Effector CD8-positive, alpha-beta T cell (primary cell): ENCODE data around the gene INAFM2.

Experiments
- DNase-seq: peaks from one replicate; lab custom pipeline; 2025; lab: John Stamatoyannopoulos, UW

INAFM2 gene

DNA sequence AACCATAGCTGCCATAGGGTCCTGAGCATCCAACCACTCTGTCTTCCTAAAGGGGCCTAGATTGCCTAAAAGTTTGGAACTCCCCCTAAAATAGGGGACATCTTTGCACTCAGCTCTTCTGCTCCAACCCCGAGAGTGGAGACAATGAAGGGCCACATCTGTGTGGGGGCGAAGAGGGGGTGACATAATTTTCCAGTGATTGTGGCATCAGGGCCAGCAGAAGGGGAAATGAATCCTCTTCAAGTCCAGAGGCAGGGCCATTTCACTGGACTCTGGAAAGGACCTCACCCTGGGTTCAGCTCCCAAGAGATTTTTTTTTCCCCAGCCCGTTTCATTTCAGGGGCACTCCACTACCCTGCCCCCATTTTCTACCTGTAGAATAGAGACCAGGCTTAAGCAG lies 36.0 kb upstream of the INAFM2 start:
- DNase-seq: no peak

DNA sequence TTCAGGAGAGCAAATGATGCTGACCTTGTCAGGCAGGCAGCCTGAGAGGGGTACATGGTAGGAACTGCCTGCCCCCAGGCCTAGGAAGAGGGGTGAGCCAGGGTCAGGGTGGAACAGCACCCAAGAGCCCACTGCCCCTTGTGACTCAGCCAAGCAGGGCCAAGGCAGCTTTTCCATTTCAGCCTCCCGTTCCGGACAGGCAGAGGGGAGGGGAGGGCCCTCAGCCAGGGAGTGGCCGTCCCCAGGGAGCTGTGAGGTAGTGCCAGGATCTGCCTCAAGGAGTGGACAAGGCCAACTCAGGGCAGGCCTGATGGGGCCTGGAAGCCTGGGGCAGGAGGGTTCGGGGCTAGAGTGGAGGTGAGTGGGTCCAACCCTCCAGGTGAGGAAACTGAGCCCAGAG lies 35.5 kb upstream of the INAFM2 start:
- DNase-seq: no peak

DNA sequence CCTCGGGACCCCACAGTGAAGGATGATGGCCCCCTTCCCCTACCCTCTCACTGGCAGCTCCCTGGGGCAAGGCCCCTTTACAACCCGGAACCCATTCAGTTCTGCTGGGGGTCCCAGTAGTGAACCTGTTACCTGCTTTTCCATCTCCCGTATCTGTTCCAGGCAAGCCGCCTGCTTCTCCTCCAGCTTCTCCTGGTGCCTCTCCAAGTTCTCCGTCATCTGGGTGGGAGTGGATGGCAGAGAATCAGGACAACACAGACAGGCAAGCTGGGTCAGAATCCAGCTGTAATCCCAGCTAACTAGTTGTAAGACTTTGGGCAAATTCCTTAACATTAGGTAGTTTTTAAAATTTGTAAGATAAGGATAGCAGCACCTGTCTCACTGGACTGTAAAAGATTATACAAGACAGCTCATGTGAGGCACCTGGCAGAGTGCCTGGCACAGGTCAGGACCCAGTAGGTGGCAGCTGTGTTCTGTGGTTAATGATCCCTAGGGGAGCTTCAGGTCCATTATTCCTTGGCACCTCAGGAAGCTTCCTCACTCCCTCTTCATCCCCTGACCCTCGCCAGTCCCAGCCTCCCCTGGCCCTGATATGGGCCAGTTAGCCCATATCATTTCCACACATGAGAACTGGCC lies 34.2 kb upstream of the INAFM2 start:
- DNase-seq: no peak

DNA sequence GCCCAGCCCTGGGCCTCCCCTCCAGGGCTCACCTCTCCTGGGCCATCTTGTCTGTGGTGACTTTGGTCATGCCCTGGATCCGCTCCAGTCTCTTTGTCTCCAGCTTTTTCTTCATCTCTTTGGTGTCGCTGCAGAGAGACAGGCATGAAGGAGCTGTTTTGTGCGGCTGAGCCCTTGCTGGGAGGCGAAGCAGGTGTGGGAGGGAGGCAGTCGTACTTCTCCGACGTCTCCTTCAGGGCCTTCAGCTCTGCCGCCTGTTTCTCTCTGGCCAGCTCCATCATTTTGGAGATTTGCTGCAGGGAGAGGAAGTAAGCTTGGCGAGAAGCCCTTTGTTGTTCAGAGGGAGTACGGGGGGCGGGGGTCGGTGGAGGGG lies 33.0 kb upstream of the INAFM2 start:
- DNase-seq: no peak

- no peak for DNase-seq
These were observed 32.4 kb upstream of the INAFM2 start for GRCh38 chr15:40290918-40291574.

GRCh38 chr15:40292246-40292645 lies 31.2 kb upstream of the INAFM2 start:
- DNase-seq: no peak

GRCh38 chr15:40293006-40293405 lies 30.5 kb upstream of the INAFM2 start:
- no peak for DNase-seq

DNA sequence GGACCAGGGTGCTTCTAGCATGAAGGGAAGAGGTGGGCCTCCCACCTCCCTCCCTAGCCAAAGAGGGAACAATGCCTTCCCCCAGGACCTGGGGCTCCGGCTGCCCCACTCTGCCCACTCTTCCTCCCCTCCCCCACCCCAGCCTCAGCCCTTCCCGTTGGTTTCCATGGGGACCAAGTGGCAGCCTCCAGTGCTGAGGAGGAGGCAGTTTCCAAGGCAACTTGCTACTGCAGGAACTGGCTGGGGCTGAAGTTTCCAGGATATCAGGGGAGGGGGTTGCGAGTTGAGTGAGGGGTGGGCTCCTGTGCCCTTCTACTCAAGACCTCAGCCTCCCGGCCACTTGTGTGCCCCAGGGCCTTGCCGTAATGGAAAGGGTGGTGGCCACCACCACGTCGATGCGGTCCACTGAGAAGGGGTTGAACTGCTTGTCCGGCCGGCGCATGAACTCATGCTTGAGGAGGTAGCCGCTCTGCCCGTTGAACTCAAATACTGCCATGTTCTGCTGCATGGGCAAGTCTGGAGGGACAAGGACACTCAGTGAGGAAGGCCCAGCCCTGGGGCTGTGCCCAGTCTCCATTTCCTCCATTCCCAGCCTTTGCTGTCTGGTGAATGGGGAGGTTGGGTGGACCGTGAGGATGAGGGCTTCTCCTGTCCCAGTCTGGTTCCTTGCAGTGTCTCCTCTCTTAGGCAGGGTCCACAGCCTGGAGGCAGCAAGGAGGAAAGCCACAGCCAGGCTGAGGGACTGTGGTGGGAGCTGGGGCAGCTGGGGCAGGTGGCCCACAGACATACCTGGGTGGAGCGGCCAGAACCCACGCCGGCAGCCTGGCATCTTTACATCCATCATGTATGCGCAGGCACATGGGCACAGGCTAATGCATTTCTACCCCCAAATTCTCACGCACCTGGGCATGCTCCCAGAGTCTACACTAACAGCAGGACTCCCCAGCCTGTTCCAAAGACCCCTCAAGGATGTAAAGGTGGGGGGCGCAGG lies 29.3 kb upstream of the INAFM2 start:
- no peak for DNase-seq

GRCh38 chr15:40295297-40295696 lies 28.2 kb upstream of the INAFM2 start:
- no peak for DNase-seq

DNA sequence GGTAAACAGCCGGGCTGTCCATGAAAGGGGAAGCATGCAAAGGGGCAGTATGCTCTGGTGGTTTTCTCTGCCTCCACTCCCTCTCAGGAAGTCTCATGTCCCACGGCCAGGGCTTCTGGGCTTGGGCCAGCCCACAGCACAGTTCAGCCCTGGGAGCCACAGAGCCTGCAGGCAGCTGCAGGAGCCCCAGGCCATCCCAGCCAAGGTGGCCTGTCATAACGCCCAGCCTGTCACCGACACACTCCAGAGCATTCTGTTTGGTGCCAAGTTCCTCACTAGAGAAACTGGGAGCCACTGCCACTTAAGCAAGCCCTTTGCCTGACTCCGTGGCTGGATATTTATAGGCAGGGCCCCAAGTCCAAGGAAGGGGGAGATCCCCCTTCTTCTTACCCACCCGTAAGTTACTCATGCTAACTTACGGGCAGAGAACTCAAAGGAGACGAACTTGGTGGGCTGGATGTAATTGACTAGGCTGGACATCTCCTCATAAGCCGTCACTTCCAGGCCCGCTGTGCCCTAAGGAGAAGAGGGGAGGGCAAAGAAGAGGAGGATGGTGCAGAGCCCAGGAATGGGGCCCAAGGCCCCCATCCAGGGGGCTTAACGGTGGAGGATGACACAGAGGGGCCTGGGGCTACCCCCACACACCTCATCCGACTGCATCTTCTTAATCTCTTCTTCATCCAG lies 27.5 kb upstream of the INAFM2 start:
- DNase-seq: no peak

DNA sequence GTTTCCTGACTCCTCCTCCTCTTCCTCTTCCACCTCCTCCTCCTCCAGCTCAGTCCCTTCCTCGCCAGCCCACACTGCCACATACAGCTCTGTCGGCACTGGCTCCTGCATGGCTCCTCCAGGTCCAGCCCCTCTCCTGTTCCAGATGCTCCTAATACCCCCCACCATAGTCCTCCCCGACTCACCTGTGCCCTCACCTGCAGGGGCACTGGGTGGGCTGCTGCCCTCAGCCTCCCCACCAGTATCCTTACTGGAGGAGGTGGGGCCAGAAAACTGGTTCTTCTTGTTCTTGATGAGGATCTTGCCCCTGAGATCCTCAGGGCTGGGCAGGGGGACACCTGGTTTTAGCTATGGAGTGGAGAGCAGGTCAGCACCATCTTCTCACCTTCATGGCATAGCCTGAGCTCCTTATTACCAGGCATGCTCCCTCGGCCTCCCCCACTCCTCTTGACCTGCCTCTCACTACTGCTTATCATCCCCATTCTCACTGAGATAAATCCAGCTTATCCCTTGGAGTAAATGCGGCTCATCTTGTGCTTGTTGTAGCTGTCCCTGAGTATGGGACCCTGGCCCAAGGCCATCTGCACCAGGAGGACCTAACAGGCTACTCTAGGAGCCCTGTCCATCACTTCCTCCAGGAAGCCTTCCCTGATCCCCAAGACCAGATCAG lies 26.8 kb upstream of the INAFM2 start:
- DNase-seq: no peak

DNA sequence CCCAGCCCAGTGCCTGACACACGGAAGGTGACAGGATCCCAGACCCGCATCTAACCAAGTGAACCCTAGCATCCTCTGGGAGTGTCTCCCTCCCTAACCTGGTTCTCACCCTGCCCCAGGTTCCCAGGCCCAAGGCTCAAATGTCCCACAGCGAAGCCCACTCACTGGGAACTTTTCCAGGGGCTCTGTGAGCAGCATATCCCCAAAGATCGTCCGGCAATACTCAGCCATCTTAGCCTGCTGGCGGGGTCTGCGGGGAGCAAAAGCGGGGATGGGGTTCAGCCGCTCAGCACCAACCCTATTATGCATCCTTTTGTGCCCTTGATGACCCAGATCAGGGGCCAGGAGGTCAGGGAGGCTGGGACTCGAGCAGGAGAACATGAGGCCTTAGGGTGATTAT lies 26.1 kb upstream of the INAFM2 start:
- no peak for DNase-seq

DNA sequence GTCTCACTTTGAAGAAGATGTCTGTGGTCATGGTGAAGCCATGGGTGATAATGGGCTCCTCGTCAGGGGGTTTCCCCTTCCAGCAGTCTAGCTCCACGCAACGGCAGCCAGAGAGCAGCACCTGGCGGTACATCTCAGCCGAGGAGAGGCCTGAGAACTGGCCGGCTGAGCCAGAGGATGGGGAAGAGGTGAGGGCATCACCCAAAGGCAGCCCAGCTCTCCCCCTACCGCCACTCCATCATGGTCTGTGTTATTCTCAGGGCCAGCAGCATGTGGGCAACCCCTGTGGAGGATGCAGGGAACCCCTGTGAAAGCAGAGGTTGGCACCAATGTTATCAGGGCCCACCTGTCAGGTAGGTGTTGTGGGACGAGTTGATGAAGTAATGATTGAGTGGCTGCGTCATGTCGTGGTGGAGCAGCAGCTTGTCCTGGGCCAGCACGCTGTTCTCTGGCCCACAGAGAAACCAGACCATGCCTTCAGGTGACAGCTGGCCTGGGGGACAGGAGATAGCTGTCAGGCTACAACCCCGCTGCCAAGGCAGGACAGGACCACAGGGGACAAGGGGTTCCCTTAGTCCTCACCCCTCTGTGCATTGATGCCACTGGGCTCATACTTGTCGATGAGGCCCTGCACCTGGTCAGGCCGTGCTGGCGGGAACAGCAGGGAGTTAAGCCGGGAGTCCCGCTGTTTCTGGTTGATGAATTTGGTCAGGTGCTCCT lies 25.1 kb upstream of the INAFM2 start:
- no peak for DNase-seq

DNA sequence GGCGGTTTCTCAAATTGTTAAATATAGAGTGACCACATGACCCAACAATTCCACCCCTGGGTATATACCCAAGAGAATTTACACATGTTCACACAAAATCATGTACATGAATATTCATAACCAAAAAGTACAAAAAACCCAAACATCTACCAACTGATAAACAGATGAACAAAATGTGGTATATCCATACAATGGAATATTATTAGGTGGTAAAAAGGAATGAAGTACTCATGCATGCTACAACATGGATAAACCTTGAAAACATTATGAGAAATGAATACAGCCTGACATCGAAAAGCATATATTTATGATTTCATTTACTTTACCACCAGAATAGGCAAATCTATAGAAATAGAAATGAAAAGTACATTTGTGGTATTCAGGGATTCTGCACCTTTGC lies 23.1 kb upstream of the INAFM2 start:
- DNase-seq: no peak

DNA sequence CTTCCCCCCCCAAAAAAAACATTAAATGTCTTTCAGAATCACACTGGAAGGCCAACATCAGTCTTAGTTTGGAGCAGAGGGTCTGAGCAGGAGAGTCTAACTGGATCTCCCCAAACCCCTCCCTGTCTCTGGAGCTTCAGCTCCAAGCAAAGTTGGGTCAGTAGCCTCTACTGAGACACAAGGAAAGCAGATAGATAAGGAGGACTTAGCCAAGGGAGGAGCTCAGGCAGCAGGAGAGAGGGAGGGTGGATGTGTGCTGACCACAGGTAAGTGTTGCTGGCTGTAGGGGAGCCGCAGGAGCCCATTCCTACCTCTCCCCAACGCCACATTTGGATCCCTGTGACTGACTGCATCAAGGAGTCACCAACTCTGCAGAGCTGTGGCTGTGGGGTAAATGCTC lies 22.7 kb upstream of the INAFM2 start:
- DNase-seq: no peak

DNA sequence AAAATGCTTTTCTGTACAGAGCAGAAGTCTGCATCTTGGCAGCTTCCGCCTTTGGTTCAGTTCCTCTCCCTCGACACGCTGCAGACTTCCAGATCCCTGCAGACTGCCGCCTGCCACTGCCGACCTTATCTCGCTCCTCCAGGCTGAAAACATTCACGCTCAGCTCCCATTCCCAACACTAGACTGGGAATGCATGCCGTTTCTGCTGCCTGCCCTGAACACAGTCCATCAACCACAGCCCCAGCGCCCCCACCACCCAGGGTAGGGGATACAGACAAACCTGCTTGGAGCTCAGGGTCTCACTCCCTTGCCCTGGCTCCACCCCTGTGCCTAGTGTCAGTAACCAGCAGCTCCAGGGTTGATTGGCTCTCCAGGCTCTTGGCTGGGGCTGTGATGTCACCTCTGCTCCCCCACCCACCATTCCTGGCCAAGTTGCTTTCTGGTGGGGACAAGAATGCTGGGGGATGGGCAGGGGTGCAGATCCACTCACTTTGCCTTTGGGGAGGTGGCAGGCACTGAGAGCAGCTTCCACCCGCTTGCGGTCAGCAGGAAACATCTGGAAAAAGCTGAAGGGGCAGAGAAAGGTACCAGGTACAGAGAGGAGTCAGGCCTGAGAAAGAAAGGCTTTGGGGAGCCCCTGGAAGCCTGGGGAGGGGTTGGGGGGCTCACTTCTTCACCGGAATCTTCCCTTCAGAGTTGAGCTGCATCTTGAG lies 21.9 kb upstream of the INAFM2 start:
- no peak for DNase-seq

DNA sequence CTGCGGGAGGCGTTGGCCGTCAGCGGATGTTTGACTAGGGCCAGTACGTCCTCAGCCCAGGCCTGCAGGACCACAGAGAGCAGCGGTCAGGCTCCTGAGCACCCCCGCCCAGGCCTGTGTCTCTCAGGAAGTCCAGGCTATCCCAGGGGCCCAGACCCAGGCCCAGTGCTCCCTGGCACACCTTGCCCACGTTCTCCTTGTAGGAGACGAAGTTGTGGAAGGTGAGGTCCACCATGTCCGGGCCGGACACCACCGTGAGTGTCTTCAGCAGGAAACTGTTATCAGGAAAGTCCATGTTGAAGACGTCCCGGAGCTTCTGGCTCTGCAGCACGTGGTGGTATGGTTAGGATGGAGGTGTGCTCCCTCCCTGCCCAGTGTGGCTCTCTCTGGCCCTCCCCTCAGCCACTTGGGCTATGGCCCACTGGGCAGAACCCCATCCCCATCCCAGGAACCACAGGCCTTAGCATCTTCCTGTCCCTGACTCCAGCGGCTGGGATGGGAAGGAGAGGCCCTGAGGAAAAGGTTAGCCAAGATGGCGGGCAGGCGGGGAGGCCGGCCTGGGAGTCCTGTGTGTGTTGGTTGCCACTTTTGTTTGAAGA lies 21.1 kb upstream of the INAFM2 start:
- no peak for DNase-seq

- DNase-seq: no peak
These were observed 20.5 kb upstream of the INAFM2 start for GRCh38 chr15:40302981-40303380.

- DNase-seq: no peak
These were observed 19.9 kb upstream of the INAFM2 start for GRCh38 chr15:40303576-40303975.

DNA sequence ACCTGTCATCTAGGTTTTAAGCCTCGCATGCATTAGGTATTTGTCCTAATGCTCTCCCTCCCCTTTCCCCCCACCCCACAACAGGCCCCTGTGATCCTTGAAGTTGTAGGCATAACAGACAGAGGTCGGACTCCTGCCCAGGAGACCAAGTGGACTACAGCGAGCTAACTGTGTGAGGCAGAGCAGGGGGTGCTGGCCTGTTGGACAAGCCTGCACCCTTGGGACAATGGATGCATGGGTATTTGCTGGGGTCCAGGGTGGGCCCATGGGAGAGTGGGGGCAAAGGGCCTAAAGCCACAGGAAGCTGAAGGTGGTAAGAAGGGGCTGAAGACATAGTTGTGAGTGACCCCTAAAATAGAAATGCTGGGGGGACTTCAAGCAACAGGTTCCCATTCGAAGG lies 18.2 kb upstream of the INAFM2 start:
- no peak for DNase-seq
